Activated CD4-positive, alpha-beta memory T cell treated with anti-CD3 and anti-CD28 coated beads for 36 hours (primary cell): Measurements from ENCODE around the gene SOX10. TPM values are rescaled to one million over a fixed set of nuclear protein-coding genes. Genes with fewer than 3 reads are reported as not detected.

Experiments used
- CTCF ChIA-PET: fragments of 350-600 bp; sonication (Branson Sonifier 250); formaldehyde crosslinking; loops from one replicate; lab custom pipeline; 2021; ENCODE audit warnings: antibody characterized with exemption, inconsistent platforms; lab: Charles Lee
- POLR2A ChIA-PET: fragments of 350-600 bp; sonication (Branson Sonifier 250); formaldehyde crosslinking; loops from one replicate; lab custom pipeline; 2021; ENCODE audit warnings: antibody characterized with exemption; lab: Charles Lee
- DNase-seq: peaks from one replicate; pipeline ENCODE4 v3.0.0-alpha.2; 2020
- H3K27ac Mint-ChIP-seq: one replicate; pipeline ENCODE4 v1.8.0; 2021; ENCODE audit warnings: mixed read lengths
- H3K27me3 Mint-ChIP-seq: one replicate; pipeline ENCODE4 v1.8.0; 2021; ENCODE audit warnings: mixed read lengths
- H3K36me3 Mint-ChIP-seq: one replicate; pipeline ENCODE4 v1.8.0; 2021; ENCODE audit warnings: mixed read lengths
- H3K4me1 Mint-ChIP-seq: one replicate; pipeline ENCODE4 v1.8.0; 2021; ENCODE audit warnings: low read depth, mixed read lengths
- H3K4me3 Mint-ChIP-seq: one replicate; pipeline ENCODE4 v1.8.0; 2021; ENCODE audit warnings: mild to moderate bottlenecking, mixed read lengths
- H3K9me3 Mint-ChIP-seq: one replicate; pipeline ENCODE4 v1.8.0; 2021; ENCODE audit warnings: mixed read lengths
- intact Hi-C: fragments of 100-400 bp; cut with micrococcal nuclease; formaldehyde crosslinking; loops from one replicate; pipeline ENCODE4 v1.15.1; 2023
- microRNA-seq: library from miRNA; unstranded; fragments of <30 nt; microRNA quantifications from one replicate; pipeline ENCODE4 v1.2.0, GENCODE V29; 2022; ENCODE audit warnings: borderline number of aligned reads, borderline microRNAs expressed, borderline replicate concordance
- total RNA-seq, 2 experiments: library from RNA; stranded (reverse); gene quantifications; one replicate each; pipeline ENCODE4 v1.2.3, GENCODE V29; 2021

The SOX10 gene
- total RNA-seq, 2 experiments from 2014 or later, result not detected

DNA sequence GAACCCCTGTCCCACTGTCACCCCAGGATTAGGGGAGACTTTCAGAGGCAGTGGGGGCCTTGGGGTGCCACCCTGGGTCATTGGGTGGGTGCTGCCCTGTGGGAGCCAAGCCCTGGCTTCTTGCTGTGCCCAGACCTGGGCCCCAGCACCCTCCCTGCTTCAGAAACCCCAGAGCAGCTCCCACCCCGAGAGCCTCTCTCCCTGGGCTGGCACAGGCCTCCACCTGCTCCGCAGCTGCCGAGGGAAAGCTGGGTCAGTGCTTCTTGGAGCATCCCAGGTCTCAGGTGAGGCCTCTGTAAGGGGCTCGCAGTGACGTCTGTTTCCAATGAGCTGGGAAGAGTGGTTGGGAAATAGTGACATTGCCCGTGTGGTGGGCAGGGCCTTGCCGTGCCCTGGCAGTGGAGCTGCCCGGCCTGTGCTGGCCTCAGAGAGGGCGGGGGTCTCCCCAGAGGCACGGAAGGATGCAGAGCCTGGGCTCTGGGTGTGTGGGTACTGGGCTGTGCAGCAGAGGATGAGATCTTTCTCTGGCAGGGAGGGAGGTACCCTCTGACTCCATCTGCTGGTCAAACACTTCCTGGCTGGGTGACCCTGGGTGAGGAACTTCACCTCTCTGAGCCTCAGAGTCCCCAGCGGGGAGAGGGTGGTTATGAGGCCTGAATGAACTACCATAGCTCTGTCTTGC is 53.9 kb downstream of the SOX10 start:
- intact Hi-C loops, result no loop called here
- peak; percentile 23 for DNase-seq
- peaks cover 8% of the 10 kb centered on the region for H3K4me1 Mint-ChIP-seq
- no peak overlapping the region for H3K27ac Mint-ChIP-seq
- no peak overlapping the region for H3K4me3 Mint-ChIP-seq
- no peaks in the 10 kb centered on the region for H3K9me3 Mint-ChIP-seq
- H3K36me3 Mint-ChIP-seq, result no peaks in the 10 kb centered on the region
- H3K27me3 Mint-ChIP-seq, result no peaks in the 10 kb centered on the region
- ChIA-PET CTCF (interaction anchor here (1.3 to 7.9 kb wide), 2 partner anchors 14 to 113 kb away, joined by 3 to 58 read pairs; no protein-coding TSS in a partner anchor), POLR2A (no interaction called here)

DNA sequence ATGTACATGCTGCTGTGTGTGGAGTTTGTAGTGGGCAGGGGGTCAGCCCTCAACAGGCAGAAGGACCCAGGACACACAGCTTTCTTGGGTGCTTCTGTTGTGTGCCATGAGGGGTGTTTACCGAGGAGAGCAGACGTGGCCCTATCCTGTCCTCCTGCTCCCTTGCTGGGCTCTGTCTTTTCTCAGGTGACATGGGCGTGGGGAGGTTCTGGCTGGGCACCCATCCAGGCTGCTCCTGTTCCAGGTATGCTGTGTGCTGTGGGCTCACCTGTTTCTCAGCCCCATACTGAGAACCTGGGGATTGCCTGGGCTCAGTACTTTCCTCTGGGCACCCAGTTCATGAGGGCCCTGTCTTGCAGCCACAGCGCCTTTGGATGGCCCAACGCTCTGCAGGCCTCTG is 55.0 kb downstream of the SOX10 start:
- DNase-seq, result no peak
- Mint-ChIP-seq H3K27ac (no peak overlapping the region), H3K4me1 (peaks cover 8% of the 10 kb centered on the region), H3K4me3 (no peak overlapping the region), H3K36me3 (no peaks in the 10 kb centered on the region), H3K9me3 (no peaks in the 10 kb centered on the region), H3K27me3 (no peaks in the 10 kb centered on the region)
- intact Hi-C loops, result no loop called here
- CTCF ChIA-PET, result interaction anchor here (7.9 kb wide), 1 partner anchor 112 kb away, joined by 58 read pairs; no protein-coding TSS in a partner anchor
- POLR2A ChIA-PET, result no interaction called here

GRCh38 chr22:37927637-37927936 is 56.8 kb downstream of the SOX10 start:
- intact Hi-C loops, result no loop called here
- Mint-ChIP-seq H3K4me3 (no peak overlapping the region), H3K27ac (no peak overlapping the region), H3K4me1 (no peaks in the 10 kb centered on the region), H3K27me3 (no peaks in the 10 kb centered on the region), H3K9me3 (no peaks in the 10 kb centered on the region), H3K36me3 (no peaks in the 10 kb centered on the region)
- CTCF ChIA-PET, result interaction anchor here (1.2 to 7.9 kb wide), 2 partner anchors 38 to 110 kb away, joined by 3 to 58 read pairs; no protein-coding TSS in a partner anchor
- POLR2A ChIA-PET, result no interaction called here
- DNase-seq, result no peak

- no peaks in the 10 kb centered on the region for H3K27me3 Mint-ChIP-seq
- H3K4me1 Mint-ChIP-seq, result no peaks in the 10 kb centered on the region
- ChIA-PET CTCF (interaction anchor here (1.2 to 7.9 kb wide), 2 partner anchors 39 to 109 kb away, joined by 3 to 58 read pairs; no protein-coding TSS in a partner anchor), POLR2A (no interaction called here)
- no peak for DNase-seq
- no peaks in the 10 kb centered on the region for H3K36me3 Mint-ChIP-seq
- H3K4me3 Mint-ChIP-seq, result no peak overlapping the region
- no peak overlapping the region for H3K27ac Mint-ChIP-seq
- intact Hi-C loops, result no loop called here
- H3K9me3 Mint-ChIP-seq, result no peaks in the 10 kb centered on the region
Observed at GRCh38 chr22:37926771-37927636, 57.4 kb downstream of the SOX10 start.

GRCh38 chr22:37926358-37926757 is 58.0 kb downstream of the SOX10 start:
- Mint-ChIP-seq H3K27ac (no peak overlapping the region), H3K4me3 (no peak overlapping the region), H3K36me3 (no peaks in the 10 kb centered on the region), H3K27me3 (no peaks in the 10 kb centered on the region), H3K4me1 (no peaks in the 10 kb centered on the region), H3K9me3 (no peaks in the 10 kb centered on the region)
- intact Hi-C loops, result no loop called here
- ChIA-PET POLR2A (no interaction called here), CTCF (no interaction called here)
- DNase-seq, result no peak

DNA sequence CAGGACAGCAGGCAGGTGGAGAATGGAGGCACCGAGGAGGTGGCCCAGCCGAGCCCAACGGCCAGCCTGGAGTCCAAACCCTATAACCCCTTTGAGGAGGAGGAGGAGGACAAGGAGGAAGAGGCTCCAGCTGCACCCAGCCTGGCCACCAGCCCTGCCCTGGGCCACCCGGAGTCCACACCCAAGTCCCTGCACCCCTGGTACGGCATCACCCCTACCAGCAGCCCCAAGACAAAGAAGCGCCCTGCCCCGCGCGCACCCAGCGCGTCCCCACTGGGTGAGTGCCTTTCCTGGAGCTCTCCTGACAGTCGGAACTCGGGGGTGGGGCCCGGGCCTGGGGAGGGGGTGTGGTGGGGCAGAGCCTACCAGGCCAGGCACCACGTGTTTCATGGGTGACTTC is 58.6 kb downstream of the SOX10 start:
- Mint-ChIP-seq H3K4me3 (no peak overlapping the region), H3K27ac (no peak overlapping the region), H3K4me1 (no peaks in the 10 kb centered on the region), H3K36me3 (no peaks in the 10 kb centered on the region), H3K27me3 (no peaks in the 10 kb centered on the region), H3K9me3 (no peaks in the 10 kb centered on the region)
- ChIA-PET CTCF (no interaction called here), POLR2A (no interaction called here)
- DNase-seq, result no peak
- intact Hi-C loops, result no loop called here

GRCh38 chr22:37925330-37925729 is 59.0 kb downstream of the SOX10 start:
- H3K4me1 Mint-ChIP-seq, result peaks cover under 1% of the 10 kb centered on the region
- intact Hi-C loops, result no loop called here
- no peaks in the 10 kb centered on the region for H3K27me3 Mint-ChIP-seq
- ChIA-PET POLR2A (no interaction called here), CTCF (no interaction called here)
- H3K4me3 Mint-ChIP-seq, result no peak overlapping the region
- H3K27ac Mint-ChIP-seq, result no peak overlapping the region
- no peak for DNase-seq
- H3K36me3 Mint-ChIP-seq, result peaks cover under 1% of the 10 kb centered on the region
- H3K9me3 Mint-ChIP-seq, result no peaks in the 10 kb centered on the region

DNA sequence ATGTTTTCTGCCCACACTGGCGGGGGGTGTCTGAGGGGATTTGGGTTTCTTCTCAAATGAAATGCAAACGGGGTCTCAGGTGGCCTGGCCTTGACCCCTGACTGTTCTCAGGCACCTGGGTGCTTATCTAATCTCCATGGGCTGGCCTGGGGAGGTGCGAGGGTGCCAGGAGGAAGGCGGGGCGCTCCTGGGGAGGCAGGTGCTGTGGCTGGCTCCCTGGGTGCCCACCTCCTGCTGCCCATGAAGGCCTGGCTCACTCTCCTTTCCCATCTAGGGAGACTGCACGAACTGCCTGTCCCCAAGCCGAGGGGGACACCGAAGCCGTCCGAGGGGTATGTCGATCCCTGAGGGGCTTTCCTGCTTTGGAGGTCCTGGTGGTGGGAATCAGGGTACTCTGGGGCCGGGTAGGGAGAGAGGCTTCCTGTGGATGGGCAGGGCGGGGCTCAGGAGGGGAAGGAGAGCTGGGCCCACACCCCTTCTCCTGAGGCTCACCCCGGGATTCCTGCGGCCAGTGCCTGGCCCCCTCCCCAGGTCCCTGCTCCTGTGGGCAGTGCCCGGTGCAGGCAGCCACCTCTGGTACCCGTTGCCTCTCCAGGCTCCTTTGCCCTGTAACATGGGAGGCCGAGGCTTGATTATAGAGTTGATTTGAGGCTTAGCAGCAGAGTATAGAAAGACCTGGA is 59.8 kb downstream of the SOX10 start:
- no peak overlapping the region for H3K4me3 Mint-ChIP-seq
- intact Hi-C loops, result no loop called here
- POLR2A ChIA-PET, result no interaction called here
- peaks cover 5% of the 10 kb centered on the region for H3K4me1 Mint-ChIP-seq
- DNase-seq, result no peak
- H3K27ac Mint-ChIP-seq, result no peak overlapping the region
- H3K36me3 Mint-ChIP-seq, result peaks cover 4% of the 10 kb centered on the region
- no peaks in the 10 kb centered on the region for H3K9me3 Mint-ChIP-seq
- no peaks in the 10 kb centered on the region for H3K27me3 Mint-ChIP-seq
- CTCF ChIA-PET, result no interaction called here

DNA sequence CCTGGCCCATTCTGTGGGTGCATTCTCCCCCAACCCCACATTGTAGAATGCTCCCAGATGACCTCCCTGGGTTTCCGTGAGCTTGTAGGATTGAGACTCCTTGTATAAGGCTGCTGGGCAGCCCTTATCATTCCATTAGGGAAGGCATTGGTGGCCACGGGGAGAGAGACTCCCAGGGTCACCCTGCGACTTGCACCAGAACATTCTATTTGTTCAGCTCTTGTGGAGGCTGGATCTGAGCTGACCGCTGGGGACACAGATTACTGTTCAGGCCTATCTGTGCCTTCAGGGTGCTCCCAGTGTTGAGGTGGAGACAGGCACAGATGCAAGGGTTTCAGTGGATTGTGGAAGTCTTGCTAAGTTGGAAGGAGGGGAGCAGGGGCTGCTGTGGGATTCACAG is 60.4 kb downstream of the SOX10 start:
- intact Hi-C loops, result no loop called here
- DNase-seq, result no peak
- H3K9me3 Mint-ChIP-seq, result no peaks in the 10 kb centered on the region
- ChIA-PET CTCF (no interaction called here), POLR2A (no interaction called here)
- H3K4me1 Mint-ChIP-seq, result peaks cover 5% of the 10 kb centered on the region
- H3K27ac Mint-ChIP-seq, result no peak overlapping the region
- H3K36me3 Mint-ChIP-seq, result peaks cover 4% of the 10 kb centered on the region
- no peaks in the 10 kb centered on the region for H3K27me3 Mint-ChIP-seq
- no peak overlapping the region for H3K4me3 Mint-ChIP-seq

Small RNA genes within 50 kb of the gene (microRNA-seq; reads per million reads assigned to microRNA genes)
- gene MIR4534 (not detected), gene MIR6820 (not detected)

Other genes starting within 250 kb of the SOX10 start
- 10 to 100 TPM; 21.8 TPM for gene GCAT, start 176.6 kb downstream of the SOX10 start, total RNA-seq
- under 1 TPM in 1 of 2 experiments, not detected in 1; 0.19 TPM for gene GALR3, start 161.2 kb downstream of the SOX10 start, total RNA-seq
- 10 to 100 TPM; 16.9 to 17.5 TPM for gene ANKRD54, start 140.2 kb downstream of the SOX10 start, total RNA-seq
- gene EIF3L, start 135.1 kb downstream of the SOX10 start, total RNA-seq, result 100 to 1,000 TPM; 656 to 664 TPM
- 10 to 100 TPM; 18.4 to 19.1 TPM for gene MICALL1, start 78.3 kb downstream of the SOX10 start, total RNA-seq
- under 1 TPM in 1 of 2 experiments, not detected in 1; 0.14 TPM for gene C22orf23, start 31.0 kb downstream of the SOX10 start, total RNA-seq
- gene POLR2F, start 30.9 kb downstream of the SOX10 start, total RNA-seq, result 10 to 100 TPM; 67.7 to 74.9 TPM
- gene PICK1, start 72.8 kb upstream of the SOX10 start, total RNA-seq, result 10 to 100 TPM; 16.0 to 16.5 TPM
- gene SLC16A8, start 99.6 kb upstream of the SOX10 start, total RNA-seq, result under 1 TPM in 1 of 2 experiments, not detected in 1; 0.17 TPM
- gene BAIAP2L2, start 126.1 kb upstream of the SOX10 start, total RNA-seq, result 1 to 10 TPM in 1 of 2 experiments, under 1 TPM in 1; 0.93 to 1.6 TPM
- gene PLA2G6, start 197.3 kb upstream of the SOX10 start, total RNA-seq, result 10 to 100 TPM; 63.7 to 69.5 TPM
- 10 to 100 TPM; 15.5 to 15.9 TPM for gene MAFF, start 217.4 kb upstream of the SOX10 start, total RNA-seq